Mesodermal cell (in vitro differentiated cells): Measurements from ENCODE around the gene PRR18.

ENCODE experiments used
- H3K27ac ChIP-seq: 2 replicates; pipeline ENCODE4 v1.7.0; 2013; ENCODE audit warnings: mild to moderate bottlenecking, low read depth, low read length, moderate library complexity; ENCODE audit not compliant: severe bottlenecking
- H3K36me3 ChIP-seq: 2 replicates; pipeline ENCODE4 v1.7.1; 2013; ENCODE audit warnings: mild to moderate bottlenecking, low read length, moderate library complexity; ENCODE audit not compliant: control insufficient read depth, insufficient read depth
- H3K4me1 ChIP-seq: one replicate; pipeline ENCODE4 v1.7.1; 2013; ENCODE audit warnings: mild to moderate bottlenecking, low read length; ENCODE audit not compliant: insufficient read depth, control insufficient read depth, poor library complexity, severe bottlenecking
- H3K4me3 ChIP-seq: 2 replicates; pipeline ENCODE4 v1.7.0; 2013; ENCODE audit warnings: low read length, control low read depth, mild to moderate bottlenecking; ENCODE audit not compliant: insufficient read depth, poor library complexity, severe bottlenecking; ENCODE audit errors: extremely low read depth
- H3K9me3 ChIP-seq: 2 replicates; pipeline ENCODE4 v1.7.1; 2013; ENCODE audit warnings: mild to moderate bottlenecking, low read length, moderate library complexity; ENCODE audit not compliant: control insufficient read depth
- WGBS, 2 experiments: methylation state at CpG; one replicate each; pipeline ENCODE4 v1.1.5; 2013; ENCODE audit warnings: missing lambda C conversion rate in 2 of 2; ENCODE audit not compliant: insufficient coverage in 2 of 2; 5-methylcytosine and 5-hydroxymethylcytosine counted together

The PRR18 gene

GRCh38 chr6:166257911-166258318 lies 50.3 kb downstream of the PRR18 start:
- 84 to 86% methylated on average over 7 of the region's 7 CpGs for WGBS, 2 experiments
- H3K9me3 ChIP-seq, result no peaks in the 10 kb centered on the region
- H3K36me3 ChIP-seq, result no peaks in the 10 kb centered on the region
- H3K4me1 ChIP-seq, result no peaks in the 10 kb centered on the region
- H3K4me3 ChIP-seq, result no peak overlapping the region
- H3K27ac ChIP-seq, result no peak overlapping the region
